H9 (cell line): ENCODE measurements around the gene PAAF1. TPM values are rescaled to one million over a fixed set of nuclear protein-coding genes. Genes with fewer than 3 reads are reported as not detected.

Experiments used
- DNase-seq: peaks from one replicate; pipeline ENCODE4 v3.0.0-alpha.2; 2017
- H2AFZ ChIP-seq: one replicate; pipeline ENCODE4 v1.6.1; 2013; ENCODE audit warnings: mild to moderate bottlenecking, low read length, control low read depth, moderate library complexity
- H2AK5ac ChIP-seq: 2 replicates; pipeline ENCODE4 v1.6.1; 2013; ENCODE audit warnings: low read length, control low read depth, mixed read lengths; ENCODE audit not compliant: insufficient read length
- H2BK120ac ChIP-seq: one replicate; pipeline ENCODE4 v1.6.1; 2013; ENCODE audit warnings: low read depth, mild to moderate bottlenecking, low read length, control low read depth, inconsistent platforms; ENCODE audit not compliant: poor library complexity, severe bottlenecking
- H2BK12ac ChIP-seq: 2 replicates; pipeline ENCODE4 v1.6.1; 2013; ENCODE audit warnings: low read length, control low read depth, mixed read lengths, low read depth; ENCODE audit not compliant: insufficient read length
- H2BK15ac ChIP-seq: 2 replicates; pipeline ENCODE4 v1.6.1; 2013; ENCODE audit warnings: low read depth, low read length, control low read depth
- H2BK20ac ChIP-seq: one replicate; pipeline ENCODE4 v1.6.1; 2013; ENCODE audit warnings: low read depth, mild to moderate bottlenecking, low read length, control low read depth, inconsistent platforms; ENCODE audit not compliant: poor library complexity, severe bottlenecking
- H2BK5ac ChIP-seq: 2 replicates; pipeline ENCODE4 v1.6.1; 2013; ENCODE audit warnings: low read length, control low read depth, mixed read lengths; ENCODE audit not compliant: insufficient read length
- H3K14ac ChIP-seq: 2 replicates; pipeline ENCODE4 v1.6.1; 2013; ENCODE audit warnings: low read length, control low read depth; ENCODE audit not compliant: insufficient read depth
- H3K18ac ChIP-seq: 2 replicates; pipeline ENCODE4 v1.6.1; 2013; ENCODE audit warnings: low read depth, mild to moderate bottlenecking, mixed read lengths, low read length, control low read depth; ENCODE audit not compliant: insufficient read length
- H3K23ac ChIP-seq: 2 replicates; pipeline ENCODE4 v1.6.1; 2013; ENCODE audit warnings: low read length, control low read depth, mixed read lengths, low read depth; ENCODE audit not compliant: insufficient read length
- H3K23me2 ChIP-seq: 2 replicates; pipeline ENCODE4 v1.6.1; 2013; ENCODE audit warnings: low read depth, mild to moderate bottlenecking, mixed read lengths, low read length, control low read depth; ENCODE audit not compliant: insufficient read length, poor library complexity, severe bottlenecking
- H3K27ac ChIP-seq: 2 replicates; pipeline ENCODE4 v1.5.1; 2013; ENCODE audit warnings: low read length, control low read depth, mixed read lengths, low read depth; ENCODE audit not compliant: insufficient read length
- H3K27me3 ChIP-seq: 2 replicates; pipeline ENCODE4 v1.6.1; 2013; ENCODE audit warnings: low read length, control low read depth, inconsistent platforms; ENCODE audit not compliant: insufficient read depth
- H3K4ac ChIP-seq: 2 replicates; pipeline ENCODE4 v1.6.1; 2013; ENCODE audit warnings: low read depth, mild to moderate bottlenecking, control low read depth, inconsistent platforms, low read length, moderate library complexity
- H3K4me1 ChIP-seq: 2 replicates; pipeline ENCODE4 v1.6.1; 2013; ENCODE audit warnings: low read length, control low read depth, inconsistent platforms; ENCODE audit not compliant: insufficient read depth
- H3K4me2 ChIP-seq: 2 replicates; pipeline ENCODE4 v1.6.1; 2013; ENCODE audit warnings: low read length, control low read depth, mixed read lengths; ENCODE audit not compliant: insufficient read length, insufficient read depth
- H3K56ac ChIP-seq: 2 replicates; pipeline ENCODE4 v1.6.1; 2013; ENCODE audit warnings: low read depth, mild to moderate bottlenecking, mixed read lengths, low read length, control low read depth; ENCODE audit not compliant: insufficient read length
- H3K79me1 ChIP-seq: 2 replicates; pipeline ENCODE4 v1.6.1; 2013; ENCODE audit warnings: low read depth, mild to moderate bottlenecking, moderate library complexity, low read length, control low read depth, inconsistent platforms; ENCODE audit not compliant: insufficient read depth, poor library complexity, severe bottlenecking
- H3K79me2 ChIP-seq: 2 replicates; pipeline ENCODE4 v1.6.1; 2013; ENCODE audit warnings: low read length, control low read depth, inconsistent platforms; ENCODE audit not compliant: insufficient read depth
- H3K9ac ChIP-seq: 2 replicates; pipeline ENCODE4 v1.6.1; 2013; ENCODE audit warnings: low read length, control low read depth, mixed read lengths; ENCODE audit not compliant: insufficient read length; ENCODE audit errors: extremely low read depth
- H3K9me3 ChIP-seq: one replicate; pipeline ENCODE4 v1.6.1; 2013; ENCODE audit warnings: low read depth, low read length, inconsistent platforms; ENCODE audit not compliant: control insufficient read depth
- H3T11ph ChIP-seq: one replicate; pipeline ENCODE4 v1.6.1; 2013; ENCODE audit warnings: mild to moderate bottlenecking, low read length, control low read depth, inconsistent platforms
- H4K20me1 ChIP-seq: one replicate; pipeline ENCODE4 v1.6.1; 2013; ENCODE audit not compliant: control insufficient read depth, insufficient read length, insufficient read depth
- H4K5ac ChIP-seq: 2 replicates; pipeline ENCODE4 v1.6.1; 2013; ENCODE audit warnings: low read depth, mild to moderate bottlenecking, mixed read lengths, low read length, control low read depth; ENCODE audit not compliant: insufficient read length
- H4K8ac ChIP-seq: replicated peaks from 2 replicates; pipeline ENCODE4 v1.6.1; 2013; ENCODE audit warnings: low read length, control low read depth, mixed read lengths, low read depth; ENCODE audit not compliant: insufficient read length
- H4K91ac ChIP-seq: 2 replicates; pipeline ENCODE4 v1.6.1; 2013; ENCODE audit warnings: low read depth, mild to moderate bottlenecking, moderate library complexity, mixed read lengths, low read length, control low read depth; ENCODE audit not compliant: insufficient read length
- H3K27ac Mint-ChIP-seq, 3 experiments: 2 replicates in 2 of 3; 3 replicates in 1 of 3; pipeline ENCODE4 v1.8.0; 2020 to 2021; ENCODE audit warnings: mixed read lengths in 3 of 3, mild to moderate bottlenecking in 1 of 3, moderate library complexity in 1 of 3
- H3K27me3 Mint-ChIP-seq: 2 replicates; pipeline ENCODE4 v1.8.0; 2021; ENCODE audit warnings: low read depth, mild to moderate bottlenecking, moderate library complexity, mixed read lengths
- H3K36me3 Mint-ChIP-seq, 3 experiments: 2 replicates in 2 of 3; 3 replicates in 1 of 3; pipeline ENCODE4 v1.8.0; 2020 to 2021; ENCODE audit warnings: low read depth in 3 of 3, mixed read lengths in 3 of 3; ENCODE audit not compliant: insufficient read depth in 1 of 3
- H3K4me1 Mint-ChIP-seq, 2 experiments: 2 replicates each; pipeline ENCODE4 v1.8.0; 2020; ENCODE audit warnings: mixed read lengths in 2 of 2
- H3K4me3 Mint-ChIP-seq, 2 experiments: 2 replicates in 1 of 2; 3 replicates in 1 of 2; pipeline ENCODE4 v1.8.0; 2020 to 2021; ENCODE audit warnings: mild to moderate bottlenecking in 2 of 2, mixed read lengths in 2 of 2, moderate library complexity in 1 of 2
- H3K9me3 Mint-ChIP-seq, 2 experiments: 2 replicates in 1 of 2; 3 replicates in 1 of 2; pipeline ENCODE4 v1.8.0; 2020; ENCODE audit warnings: mild to moderate bottlenecking in 2 of 2, mixed read lengths in 2 of 2, moderate library complexity in 1 of 2
- WGBS: extraction: QIAGEN DNeasy Blood & Tissue Kit; methylation state at CpG from one replicate; pipeline ENCODE4 v1.1.7; 2013; ENCODE audit warnings: missing lambda C conversion rate, low lambda C conversion rate, mixed read lengths; ENCODE audit not compliant: insufficient read length; ENCODE audit errors: extremely low coverage; 5-methylcytosine and 5-hydroxymethylcytosine counted together
- total RNA-seq: library from RNA; stranded (reverse); gene quantifications from 2 replicates; pipeline ENCODE4 v1.2.1, GENCODE V29; 2021
- TF ChIP-seq, protein P1 (sequence below): fragments of 200-600 bp; sonication (generic); conservative IDR thresholded peaks from 3 replicates; pipeline ENCODE4 v1.8.0; 2021; ENCODE audit warnings: antibody characterized with exemption, mild to moderate bottlenecking

PAAF1 gene
- total RNA-seq, 1 experiment from 2014 or later: 24.3 TPM

DNA sequence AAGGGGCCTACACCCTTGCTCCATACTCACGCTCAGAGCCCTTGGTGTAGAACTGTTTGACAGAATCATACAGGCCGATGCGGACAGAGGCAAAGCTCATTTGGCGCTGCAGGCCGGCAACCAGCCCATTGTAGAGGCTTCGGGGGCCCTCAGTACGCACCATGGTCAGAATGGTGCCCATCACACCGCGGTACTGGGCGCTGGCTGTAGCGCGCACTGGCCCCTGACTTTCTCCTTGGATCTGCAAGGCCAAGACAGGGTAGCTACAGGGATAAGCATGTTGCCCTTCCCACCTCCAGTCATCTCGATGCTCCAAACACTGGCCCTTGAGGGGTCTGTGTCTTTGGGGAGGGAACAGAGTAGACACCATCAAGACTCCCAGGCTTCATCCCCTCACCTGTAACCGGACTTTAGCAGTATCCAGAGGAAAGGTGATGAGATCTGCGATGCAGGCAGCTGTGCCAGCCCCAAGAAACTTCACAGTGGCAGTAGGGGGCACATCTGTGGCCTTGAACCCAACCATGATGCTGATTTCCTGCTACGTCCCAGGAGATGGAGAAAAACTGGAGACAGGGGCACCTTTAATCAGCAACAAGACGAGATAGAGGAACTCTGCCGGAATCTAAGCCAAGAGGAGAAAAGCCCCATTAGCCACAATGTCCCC, 101.2 kb downstream of the PAAF1 start:
- H3K4me1 ChIP-seq: no peaks in the 10 kb centered on the region; the same call in 1 of the 2 replicates
- Mint-ChIP-seq H3K4me1 (peaks cover 26 to 37% of the 10 kb centered on the region in 2 experiments), H3K36me3 (peaks cover 57 to 78% (median 77%) of the 10 kb centered on the region in 3 experiments; a peak in 6 of 7 replicates), H3K9me3 (no peaks in the 10 kb centered on the region; a peak in 1 of 5 replicates), H3K27ac (no peak overlapping the region; a peak in 1 of 7 replicates), H3K4me3 (no peak overlapping the region), H3K27me3 (peaks cover 8% of the 10 kb centered on the region)
- H3K4me2 ChIP-seq: no peak overlapping the region
- H3K56ac ChIP-seq: no peak overlapping the region
- H2BK20ac ChIP-seq: no peak overlapping the region
- no peak overlapping the region for H3K14ac ChIP-seq
- no peak overlapping the region for H3K23ac ChIP-seq
- H2AK5ac ChIP-seq: no peak overlapping the region
- DNase-seq: no peak
- H3K9ac ChIP-seq: no peak overlapping the region
- no peak overlapping the region for H2AFZ ChIP-seq
- WGBS: no CpG with 5 or more reads among the region's 18 CpGs
- TF ChIP-seq, protein P1, sequence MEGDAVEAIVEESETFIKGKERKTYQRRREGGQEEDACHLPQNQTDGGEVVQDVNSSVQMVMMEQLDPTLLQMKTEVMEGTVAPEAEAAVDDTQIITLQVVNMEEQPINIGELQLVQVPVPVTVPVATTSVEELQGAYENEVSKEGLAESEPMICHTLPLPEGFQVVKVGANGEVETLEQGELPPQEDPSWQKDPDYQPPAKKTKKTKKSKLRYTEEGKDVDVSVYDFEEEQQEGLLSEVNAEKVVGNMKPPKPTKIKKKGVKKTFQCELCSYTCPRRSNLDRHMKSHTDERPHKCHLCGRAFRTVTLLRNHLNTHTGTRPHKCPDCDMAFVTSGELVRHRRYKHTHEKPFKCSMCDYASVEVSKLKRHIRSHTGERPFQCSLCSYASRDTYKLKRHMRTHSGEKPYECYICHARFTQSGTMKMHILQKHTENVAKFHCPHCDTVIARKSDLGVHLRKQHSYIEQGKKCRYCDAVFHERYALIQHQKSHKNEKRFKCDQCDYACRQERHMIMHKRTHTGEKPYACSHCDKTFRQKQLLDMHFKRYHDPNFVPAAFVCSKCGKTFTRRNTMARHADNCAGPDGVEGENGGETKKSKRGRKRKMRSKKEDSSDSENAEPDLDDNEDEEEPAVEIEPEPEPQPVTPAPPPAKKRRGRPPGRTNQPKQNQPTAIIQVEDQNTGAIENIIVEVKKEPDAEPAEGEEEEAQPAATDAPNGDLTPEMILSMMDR: no peak
- peaks cover 10% of the 10 kb centered on the region for H3K23me2 ChIP-seq
- no peak overlapping the region for H2BK120ac ChIP-seq
- no peak overlapping the region for H2BK5ac ChIP-seq
- no peaks in the 10 kb centered on the region for H3K9me3 ChIP-seq
- no peak overlapping the region for H3T11ph ChIP-seq
- no peak overlapping the region for H3K4ac ChIP-seq
- H3K79me2 ChIP-seq: 0 out of 2 replicates have a peak, but pooled peaks cover 2% of the 10 kb centered on the region
- no peak overlapping the region for H4K5ac ChIP-seq
- H4K91ac ChIP-seq: no peak overlapping the region
- H3K18ac ChIP-seq: no peak overlapping the region
- H3K27me3 ChIP-seq: no peaks in the 10 kb centered on the region
- H3K79me1 ChIP-seq: no peaks in the 10 kb centered on the region
- no peak overlapping the region for H4K8ac ChIP-seq
- no peaks in the 10 kb centered on the region for H4K20me1 ChIP-seq
- H2BK15ac ChIP-seq: no peak overlapping the region
- H2BK12ac ChIP-seq: no peak overlapping the region
- H3K27ac ChIP-seq: no peak overlapping the region
